ENCODE results near the gene RAB11FIP4.

DNA sequence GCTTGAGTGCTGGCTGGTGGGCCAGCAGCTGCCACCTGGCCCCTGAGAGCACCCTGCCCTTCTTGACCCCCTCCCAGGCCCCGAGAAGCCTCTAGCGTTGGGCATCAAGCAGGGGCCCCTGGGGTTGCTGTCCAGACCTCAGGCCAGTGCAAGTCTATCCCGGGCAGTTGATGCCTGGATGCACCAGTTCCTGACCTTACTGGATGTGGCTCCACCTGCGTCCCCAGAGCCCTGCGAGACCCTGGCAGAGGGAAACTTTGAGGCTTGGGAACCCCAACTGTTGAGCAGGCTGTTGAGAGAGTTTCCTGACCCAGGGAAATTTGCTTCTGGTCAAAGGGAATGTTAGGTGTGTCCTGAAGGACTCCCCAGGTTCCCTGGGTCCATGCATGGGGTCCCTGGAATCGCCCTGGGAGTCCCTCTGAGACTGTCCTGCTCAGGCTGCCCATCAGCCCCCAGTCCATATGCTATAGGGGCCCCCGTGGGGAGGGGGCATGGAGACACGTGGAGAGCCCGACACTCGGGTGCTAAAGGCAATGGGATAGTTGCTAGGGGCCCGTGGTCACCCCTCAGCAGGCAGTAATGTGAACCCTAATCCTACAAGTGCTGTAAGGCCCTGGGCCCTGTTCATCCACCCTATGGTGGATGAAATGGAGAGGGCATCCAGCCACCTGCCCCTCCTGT, 46.4 kb downstream of the RAB11FIP4 start:
- no peak for TF ChIP-seq POLR2A (IDR thresholded peaks at IDR 0.05; ENCODE audit: extremely low read depth, insufficient read length)
- TF ChIP-seq, protein P1, sequence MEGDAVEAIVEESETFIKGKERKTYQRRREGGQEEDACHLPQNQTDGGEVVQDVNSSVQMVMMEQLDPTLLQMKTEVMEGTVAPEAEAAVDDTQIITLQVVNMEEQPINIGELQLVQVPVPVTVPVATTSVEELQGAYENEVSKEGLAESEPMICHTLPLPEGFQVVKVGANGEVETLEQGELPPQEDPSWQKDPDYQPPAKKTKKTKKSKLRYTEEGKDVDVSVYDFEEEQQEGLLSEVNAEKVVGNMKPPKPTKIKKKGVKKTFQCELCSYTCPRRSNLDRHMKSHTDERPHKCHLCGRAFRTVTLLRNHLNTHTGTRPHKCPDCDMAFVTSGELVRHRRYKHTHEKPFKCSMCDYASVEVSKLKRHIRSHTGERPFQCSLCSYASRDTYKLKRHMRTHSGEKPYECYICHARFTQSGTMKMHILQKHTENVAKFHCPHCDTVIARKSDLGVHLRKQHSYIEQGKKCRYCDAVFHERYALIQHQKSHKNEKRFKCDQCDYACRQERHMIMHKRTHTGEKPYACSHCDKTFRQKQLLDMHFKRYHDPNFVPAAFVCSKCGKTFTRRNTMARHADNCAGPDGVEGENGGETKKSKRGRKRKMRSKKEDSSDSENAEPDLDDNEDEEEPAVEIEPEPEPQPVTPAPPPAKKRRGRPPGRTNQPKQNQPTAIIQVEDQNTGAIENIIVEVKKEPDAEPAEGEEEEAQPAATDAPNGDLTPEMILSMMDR (IDR thresholded peaks at IDR 0.05; ENCODE audit: low read depth, low read length) = no peak
- TF ChIP-seq, protein P2, sequence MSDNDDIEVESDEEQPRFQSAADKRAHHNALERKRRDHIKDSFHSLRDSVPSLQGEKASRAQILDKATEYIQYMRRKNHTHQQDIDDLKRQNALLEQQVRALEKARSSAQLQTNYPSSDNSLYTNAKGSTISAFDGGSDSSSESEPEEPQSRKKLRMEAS (IDR thresholded peaks at IDR 0.05; ENCODE audit: low read depth, low read length) = no peak
- no peak for TF ChIP-seq MYC (IDR thresholded peaks at IDR 0.05; ENCODE audit: low read depth, low read length)

Data from NB4 (cell line).